Measurements from ENCODE around the gene ATF4. TPM values are rescaled to one million over a fixed set of nuclear protein-coding genes. Genes with fewer than 3 reads are reported as not detected.

Gene ATF4
- total and polyA plus RNA-seq, 2 of the 13 experiments (the other 11 are each of a cell fraction or from before 2014, with no cell fraction given) = 486 to 1,297 TPM

- TF ChIP-seq CBFB (CRISPR knock-in tag; IDR thresholded peaks at IDR 0.05) (peak; percentile 4; the same call in 1 of the 2 replicates), ZNF672 (CRISPR knock-in tag; IDR thresholded peaks at IDR 0.05) (peak; percentile 90; the same call in 1 of the 2 replicates), ZNF703 (CRISPR knock-in tag; IDR thresholded peaks at IDR 0.05; ENCODE audit: borderline replicate concordance) (peak; percentile 94; the same call in 1 of the 2 replicates), NRL (CRISPR knock-in tag; IDR thresholded peaks at IDR 0.05; ENCODE audit: borderline replicate concordance) (peak; percentile 35; the same call in 1 of the 2 replicates), PLSCR1 (CRISPR knock-in tag; IDR thresholded peaks at IDR 0.05; ENCODE audit: borderline replicate concordance) (no peak), DBP (CRISPR knock-in tag; IDR thresholded peaks at IDR 0.05; ENCODE audit: not compliant biosample characterization) (peak; percentile 43), ZNF30 (CRISPR knock-in tag; IDR thresholded peaks at IDR 0.05) (no peak), THYN1 (CRISPR knock-in tag; IDR thresholded peaks at IDR 0.05; ENCODE audit: borderline replicate concordance, low read depth) (no peak), ZNF34 (CRISPR knock-in tag; IDR thresholded peaks at IDR 0.05; ENCODE audit: borderline replicate concordance) (no peak), ZMAT5 (CRISPR knock-in tag; IDR thresholded peaks at IDR 0.05; ENCODE audit: borderline replicate concordance, low read depth) (no peak), ZSCAN30 (CRISPR knock-in tag; IDR thresholded peaks at IDR 0.05) (no peak; the same call in 1 of the 2 replicates), FIP1L1 (IDR thresholded peaks at IDR 0.05; ENCODE audit: borderline replicate concordance, insufficient read depth, low read depth, low read length) (no peak), FUBP1 (CRISPR knock-in tag; IDR thresholded peaks at IDR 0.05; ENCODE audit: borderline replicate concordance) (no peak), ATF1 (CRISPR knock-in tag; IDR thresholded peaks at IDR 0.05) (peak; percentile 83), PBX3 (CRISPR knock-in tag; IDR thresholded peaks at IDR 0.05; ENCODE audit: borderline replicate concordance) (peak; percentile 86; the same call in 1 of the 2 replicates), ZBTB10 (CRISPR knock-in tag; IDR thresholded peaks at IDR 0.05; ENCODE audit: borderline replicate concordance) (peak; percentile 57; the same call in 1 of the 2 replicates), MXD4 (CRISPR knock-in tag; IDR thresholded peaks at IDR 0.05) (no peak; the same call in 1 of the 2 replicates), ADNP (CRISPR knock-in tag; IDR thresholded peaks at IDR 0.05) (no peak), ZFP62 (CRISPR knock-in tag; IDR thresholded peaks at IDR 0.05) (no peak)
These were observed at the start of gene ATF4 (continued) for GRCh38 chr22:39520226-39521105.

All from HepG2 (cell line).